ENCODE results near the gene MARCHF5.
"Not testable (repeated sequence)": the region's sequence is repeated elsewhere in the genome, so short reads cannot be mapped to it uniquely, and the experiment has no call there.

MARCHF5 gene

GRCh38 chr10:92387289-92387940, 96.4 kb downstream of the MARCHF5 start:
- peak; percentile 12 to 16 for DNase-seq (ENCODE audit: low read depth in 2 of 2)

GRCh38 chr10:92393173-92393572, 102.2 kb downstream of the MARCHF5 start:
- DNase-seq (ENCODE audit: low read depth in 2 of 2), result not testable (repeated sequence)

- no peak for DNase-seq (ENCODE audit: low read depth in 2 of 2)
Measured at GRCh38 chr10:92395271-92395670, 104.3 kb downstream of the MARCHF5 start.

- not testable (repeated sequence) for DNase-seq (ENCODE audit: low read depth in 2 of 2)
Measured at GRCh38 chr10:92402234-92402633, 111.3 kb downstream of the MARCHF5 start.

Data from fibroblast of skin of left biceps (primary cell).